DOHH2 (cell line): ENCODE data around the gene RER1.

Source experiments
- CTCF ChIP-seq: fragments of 200-600 bp; sonication (generic); IDR thresholded peaks from one replicate; pipeline ENCODE4 v1.5.1; 2014; ENCODE audit warnings: antibody characterized with exemption, mild to moderate bottlenecking, low read depth, low read length; ENCODE audit not compliant: poor library complexity, severe bottlenecking
- EZH2phosphoT487 ChIP-seq: fragments of 200-600 bp; sonication (generic); IDR thresholded peaks from 2 replicates; pipeline ENCODE4 v1.6.1; 2017; ENCODE audit warnings: borderline replicate concordance, mild to moderate bottlenecking, antibody characterized with exemption, low read length, moderate library complexity, mixed read lengths

GRCh38 chr1:2384130-2384860 lies 7.3 kb upstream of the RER1 start:
- TF ChIP-seq CTCF (no peak), EZH2phosphoT487 (no peak)
